ENCODE measurements around the gene INMT.

DNA sequence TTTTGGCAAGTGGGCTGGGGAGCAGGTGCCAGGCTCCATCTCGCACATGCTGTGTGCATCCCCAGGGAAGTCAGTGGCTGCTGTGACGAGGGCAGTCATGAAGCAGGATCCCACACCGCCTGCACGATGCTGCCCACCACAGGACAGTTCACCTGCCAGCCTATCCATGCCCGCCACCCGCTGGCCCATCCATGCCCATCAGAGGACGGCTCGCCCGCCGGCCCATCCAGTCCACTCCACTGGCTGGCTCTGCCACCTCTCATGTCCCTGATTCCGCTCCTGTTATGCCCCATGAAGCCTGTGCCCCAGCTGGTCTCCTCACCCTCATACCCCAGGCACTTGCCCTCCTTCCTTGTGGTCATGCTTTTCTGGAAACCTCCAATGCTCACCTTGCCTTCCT is 18.2 kb upstream of the INMT start:
- no peak for TF ChIP-seq CEBPB (IDR thresholded peaks at IDR 0.05; ENCODE audit: low read depth, low read length)
- no peak for TF ChIP-seq JUN (IDR thresholded peaks at IDR 0.05; ENCODE audit: low read depth, low read length)
- TF ChIP-seq, protein P1, sequence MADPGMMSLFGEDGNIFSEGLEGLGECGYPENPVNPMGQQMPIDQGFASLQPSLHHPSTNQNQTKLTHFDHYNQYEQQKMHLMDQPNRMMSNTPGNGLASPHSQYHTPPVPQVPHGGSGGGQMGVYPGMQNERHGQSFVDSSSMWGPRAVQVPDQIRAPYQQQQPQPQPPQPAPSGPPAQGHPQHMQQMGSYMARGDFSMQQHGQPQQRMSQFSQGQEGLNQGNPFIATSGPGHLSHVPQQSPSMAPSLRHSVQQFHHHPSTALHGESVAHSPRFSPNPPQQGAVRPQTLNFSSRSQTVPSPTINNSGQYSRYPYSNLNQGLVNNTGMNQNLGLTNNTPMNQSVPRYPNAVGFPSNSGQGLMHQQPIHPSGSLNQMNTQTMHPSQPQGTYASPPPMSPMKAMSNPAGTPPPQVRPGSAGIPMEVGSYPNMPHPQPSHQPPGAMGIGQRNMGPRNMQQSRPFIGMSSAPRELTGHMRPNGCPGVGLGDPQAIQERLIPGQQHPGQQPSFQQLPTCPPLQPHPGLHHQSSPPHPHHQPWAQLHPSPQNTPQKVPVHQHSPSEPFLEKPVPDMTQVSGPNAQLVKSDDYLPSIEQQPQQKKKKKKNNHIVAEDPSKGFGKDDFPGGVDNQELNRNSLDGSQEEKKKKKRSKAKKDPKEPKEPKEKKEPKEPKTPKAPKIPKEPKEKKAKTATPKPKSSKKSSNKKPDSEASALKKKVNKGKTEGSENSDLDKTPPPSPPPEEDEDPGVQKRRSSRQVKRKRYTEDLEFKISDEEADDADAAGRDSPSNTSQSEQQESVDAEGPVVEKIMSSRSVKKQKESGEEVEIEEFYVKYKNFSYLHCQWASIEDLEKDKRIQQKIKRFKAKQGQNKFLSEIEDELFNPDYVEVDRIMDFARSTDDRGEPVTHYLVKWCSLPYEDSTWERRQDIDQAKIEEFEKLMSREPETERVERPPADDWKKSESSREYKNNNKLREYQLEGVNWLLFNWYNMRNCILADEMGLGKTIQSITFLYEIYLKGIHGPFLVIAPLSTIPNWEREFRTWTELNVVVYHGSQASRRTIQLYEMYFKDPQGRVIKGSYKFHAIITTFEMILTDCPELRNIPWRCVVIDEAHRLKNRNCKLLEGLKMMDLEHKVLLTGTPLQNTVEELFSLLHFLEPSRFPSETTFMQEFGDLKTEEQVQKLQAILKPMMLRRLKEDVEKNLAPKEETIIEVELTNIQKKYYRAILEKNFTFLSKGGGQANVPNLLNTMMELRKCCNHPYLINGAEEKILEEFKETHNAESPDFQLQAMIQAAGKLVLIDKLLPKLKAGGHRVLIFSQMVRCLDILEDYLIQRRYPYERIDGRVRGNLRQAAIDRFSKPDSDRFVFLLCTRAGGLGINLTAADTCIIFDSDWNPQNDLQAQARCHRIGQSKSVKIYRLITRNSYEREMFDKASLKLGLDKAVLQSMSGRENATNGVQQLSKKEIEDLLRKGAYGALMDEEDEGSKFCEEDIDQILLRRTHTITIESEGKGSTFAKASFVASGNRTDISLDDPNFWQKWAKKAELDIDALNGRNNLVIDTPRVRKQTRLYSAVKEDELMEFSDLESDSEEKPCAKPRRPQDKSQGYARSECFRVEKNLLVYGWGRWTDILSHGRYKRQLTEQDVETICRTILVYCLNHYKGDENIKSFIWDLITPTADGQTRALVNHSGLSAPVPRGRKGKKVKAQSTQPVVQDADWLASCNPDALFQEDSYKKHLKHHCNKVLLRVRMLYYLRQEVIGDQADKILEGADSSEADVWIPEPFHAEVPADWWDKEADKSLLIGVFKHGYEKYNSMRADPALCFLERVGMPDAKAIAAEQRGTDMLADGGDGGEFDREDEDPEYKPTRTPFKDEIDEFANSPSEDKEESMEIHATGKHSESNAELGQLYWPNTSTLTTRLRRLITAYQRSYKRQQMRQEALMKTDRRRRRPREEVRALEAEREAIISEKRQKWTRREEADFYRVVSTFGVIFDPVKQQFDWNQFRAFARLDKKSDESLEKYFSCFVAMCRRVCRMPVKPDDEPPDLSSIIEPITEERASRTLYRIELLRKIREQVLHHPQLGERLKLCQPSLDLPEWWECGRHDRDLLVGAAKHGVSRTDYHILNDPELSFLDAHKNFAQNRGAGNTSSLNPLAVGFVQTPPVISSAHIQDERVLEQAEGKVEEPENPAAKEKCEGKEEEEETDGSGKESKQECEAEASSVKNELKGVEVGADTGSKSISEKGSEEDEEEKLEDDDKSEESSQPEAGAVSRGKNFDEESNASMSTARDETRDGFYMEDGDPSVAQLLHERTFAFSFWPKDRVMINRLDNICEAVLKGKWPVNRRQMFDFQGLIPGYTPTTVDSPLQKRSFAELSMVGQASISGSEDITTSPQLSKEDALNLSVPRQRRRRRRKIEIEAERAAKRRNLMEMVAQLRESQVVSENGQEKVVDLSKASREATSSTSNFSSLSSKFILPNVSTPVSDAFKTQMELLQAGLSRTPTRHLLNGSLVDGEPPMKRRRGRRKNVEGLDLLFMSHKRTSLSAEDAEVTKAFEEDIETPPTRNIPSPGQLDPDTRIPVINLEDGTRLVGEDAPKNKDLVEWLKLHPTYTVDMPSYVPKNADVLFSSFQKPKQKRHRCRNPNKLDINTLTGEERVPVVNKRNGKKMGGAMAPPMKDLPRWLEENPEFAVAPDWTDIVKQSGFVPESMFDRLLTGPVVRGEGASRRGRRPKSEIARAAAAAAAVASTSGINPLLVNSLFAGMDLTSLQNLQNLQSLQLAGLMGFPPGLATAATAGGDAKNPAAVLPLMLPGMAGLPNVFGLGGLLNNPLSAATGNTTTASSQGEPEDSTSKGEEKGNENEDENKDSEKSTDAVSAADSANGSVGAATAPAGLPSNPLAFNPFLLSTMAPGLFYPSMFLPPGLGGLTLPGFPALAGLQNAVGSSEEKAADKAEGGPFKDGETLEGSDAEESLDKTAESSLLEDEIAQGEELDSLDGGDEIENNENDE (IDR thresholded peaks at IDR 0.05; ENCODE audit: insufficient replicate concordance, low read length) = no peak
- no peak for TF ChIP-seq TEAD4 (IDR thresholded peaks at IDR 0.05; ENCODE audit: low read depth, low read length)
- no peak for TF ChIP-seq CTCF (IDR thresholded peaks at IDR 0.05; ENCODE audit: control extremely low read depth in 1 of 3, insufficient read depth in 1 of 3, low read depth in 1 of 3, low read length in 3 of 3)
- no peak for TF ChIP-seq TAF1 (IDR thresholded peaks at IDR 0.05; ENCODE audit: low read depth, low read length)
- TF ChIP-seq POLR2AphosphoS5 (IDR thresholded peaks at IDR 0.05; ENCODE audit: low read depth, low read length) = no peak
- TF ChIP-seq POLR2A (IDR thresholded peaks at IDR 0.05; ENCODE audit: control extremely low read depth in 1 of 2, low read depth in 2 of 2, low read length in 2 of 2) = no peak
- TF ChIP-seq EP300 (IDR thresholded peaks at IDR 0.05; ENCODE audit: borderline replicate concordance in 1 of 2, low read depth in 2 of 2, low read length in 2 of 2) = no peak
- TF ChIP-seq YY1 (IDR thresholded peaks at IDR 0.05; ENCODE audit: low read depth, low read length) = no peak
